ENCODE results near the gene PALD1. TPM values are rescaled to one million over a fixed set of nuclear protein-coding genes. Genes with fewer than 3 reads are reported as not detected.

Gene PALD1
- total and polyA plus RNA-seq, 2 of the 13 experiments (the other 11 are each of a cell fraction or from before 2014, with no cell fraction given): 0.07 to 0.09 TPM

DNA sequence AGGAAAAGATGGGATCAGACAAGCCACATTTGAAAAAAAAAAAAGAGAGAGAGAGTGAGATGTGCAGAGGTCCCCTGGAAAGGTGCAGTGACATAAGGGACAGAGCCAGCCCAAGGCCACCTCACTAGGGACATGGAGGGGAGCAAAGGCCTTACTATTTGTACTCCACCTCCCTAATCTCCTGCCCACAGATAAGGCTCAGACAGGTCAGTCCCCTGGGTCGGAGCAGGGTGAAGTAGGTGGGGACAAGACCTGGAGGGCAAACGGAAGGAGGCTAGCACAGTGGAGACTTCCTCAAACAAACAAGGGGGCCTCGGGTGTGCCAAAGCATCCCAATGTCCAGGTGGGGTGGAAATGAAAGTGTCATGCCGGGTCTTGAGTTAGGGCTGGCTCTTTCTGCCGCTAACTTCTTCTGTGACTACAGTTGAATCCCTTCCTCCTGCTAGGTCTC lies 117.0 kb downstream of the PALD1 start (continued):
- TF ChIP-seq, protein P1, sequence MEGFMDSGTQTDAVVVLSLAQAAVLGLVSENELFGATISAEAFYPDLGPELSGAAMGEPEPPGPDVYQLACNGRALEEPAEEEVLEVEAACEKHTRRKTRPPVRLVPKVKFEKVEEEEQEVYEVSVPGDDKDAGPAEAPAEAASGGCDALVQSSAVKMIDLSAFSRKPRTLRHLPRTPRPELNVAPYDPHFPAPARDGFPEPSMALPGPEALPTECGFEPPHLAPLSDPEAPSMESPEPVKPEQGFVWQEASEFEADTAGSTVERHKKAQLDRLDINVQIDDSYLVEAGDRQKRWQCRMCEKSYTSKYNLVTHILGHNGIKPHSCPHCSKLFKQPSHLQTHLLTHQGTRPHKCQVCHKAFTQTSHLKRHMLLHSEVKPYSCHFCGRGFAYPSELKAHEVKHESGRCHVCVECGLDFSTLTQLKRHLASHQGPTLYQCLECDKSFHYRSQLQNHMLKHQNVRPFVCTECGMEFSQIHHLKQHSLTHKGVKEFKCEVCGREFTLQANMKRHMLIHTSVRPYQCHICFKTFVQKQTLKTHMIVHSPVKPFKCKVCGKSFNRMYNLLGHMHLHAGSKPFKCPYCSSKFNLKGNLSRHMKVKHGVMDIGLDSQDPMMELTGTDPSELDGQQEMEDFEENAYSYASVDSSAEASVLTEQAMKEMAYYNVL (CRISPR knock-in tag; IDR thresholded peaks at IDR 0.05; ENCODE audit: borderline replicate concordance): 0 out of 2 replicates have a peak, but pooled peaks have one; percentile 21
- TF ChIP-seq ZNF556 (CRISPR knock-in tag; IDR thresholded peaks at IDR 0.05; ENCODE audit: borderline replicate concordance) (no peak), MTF1 (CRISPR knock-in tag; IDR thresholded peaks at IDR 0.05) (no peak), ISX (CRISPR knock-in tag; conservative IDR thresholded peaks at IDR 0.05) (no peak), ESRRA (CRISPR knock-in tag; IDR thresholded peaks at IDR 0.05; ENCODE audit: low read depth) (no peak), MAZ (IDR thresholded peaks at IDR 0.05; ENCODE audit: borderline replicate concordance, low read depth, low read length) (no peak), MAZ (CRISPR knock-in tag; IDR thresholded peaks at IDR 0.05; ENCODE audit: low read depth) (0 out of 2 replicates have a peak, but pooled peaks have one; percentile 19), ZNF550 (CRISPR knock-in tag; IDR thresholded peaks at IDR 0.05; ENCODE audit: borderline replicate concordance) (no peak), ZMYM3 (CRISPR knock-in tag; IDR thresholded peaks at IDR 0.05) (no peak), SATB2 (CRISPR knock-in tag; IDR thresholded peaks at IDR 0.05) (no peak), LCORL (IDR thresholded peaks at IDR 0.05) (no peak), LCORL (CRISPR knock-in tag; IDR thresholded peaks at IDR 0.05) (no peak), CAMTA2 (CRISPR knock-in tag; IDR thresholded peaks at IDR 0.05; ENCODE audit: borderline replicate concordance) (no peak)
- TF ChIP-seq, protein P2, sequence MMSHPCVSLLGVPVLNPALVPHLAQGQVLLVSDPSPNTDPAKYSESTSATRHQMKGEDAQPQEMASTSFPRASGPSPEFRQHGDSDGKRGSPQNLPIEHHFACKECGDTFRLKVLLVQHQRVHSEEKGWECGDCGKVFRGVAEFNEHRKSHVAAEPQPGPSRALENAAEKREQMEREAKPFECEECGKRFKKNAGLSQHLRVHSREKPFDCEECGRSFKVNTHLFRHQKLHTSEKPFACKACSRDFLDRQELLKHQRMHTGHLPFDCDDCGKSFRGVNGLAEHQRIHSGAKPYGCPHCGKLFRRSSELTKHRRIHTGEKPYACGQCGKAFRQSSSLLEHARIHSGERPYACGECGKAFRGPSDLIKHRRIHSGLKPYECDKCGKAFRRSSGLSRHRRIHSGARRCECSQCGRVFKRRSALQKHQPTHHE (CRISPR knock-in tag; IDR thresholded peaks at IDR 0.05; ENCODE audit: borderline replicate concordance): no peak
- TF ChIP-seq, protein P3, sequence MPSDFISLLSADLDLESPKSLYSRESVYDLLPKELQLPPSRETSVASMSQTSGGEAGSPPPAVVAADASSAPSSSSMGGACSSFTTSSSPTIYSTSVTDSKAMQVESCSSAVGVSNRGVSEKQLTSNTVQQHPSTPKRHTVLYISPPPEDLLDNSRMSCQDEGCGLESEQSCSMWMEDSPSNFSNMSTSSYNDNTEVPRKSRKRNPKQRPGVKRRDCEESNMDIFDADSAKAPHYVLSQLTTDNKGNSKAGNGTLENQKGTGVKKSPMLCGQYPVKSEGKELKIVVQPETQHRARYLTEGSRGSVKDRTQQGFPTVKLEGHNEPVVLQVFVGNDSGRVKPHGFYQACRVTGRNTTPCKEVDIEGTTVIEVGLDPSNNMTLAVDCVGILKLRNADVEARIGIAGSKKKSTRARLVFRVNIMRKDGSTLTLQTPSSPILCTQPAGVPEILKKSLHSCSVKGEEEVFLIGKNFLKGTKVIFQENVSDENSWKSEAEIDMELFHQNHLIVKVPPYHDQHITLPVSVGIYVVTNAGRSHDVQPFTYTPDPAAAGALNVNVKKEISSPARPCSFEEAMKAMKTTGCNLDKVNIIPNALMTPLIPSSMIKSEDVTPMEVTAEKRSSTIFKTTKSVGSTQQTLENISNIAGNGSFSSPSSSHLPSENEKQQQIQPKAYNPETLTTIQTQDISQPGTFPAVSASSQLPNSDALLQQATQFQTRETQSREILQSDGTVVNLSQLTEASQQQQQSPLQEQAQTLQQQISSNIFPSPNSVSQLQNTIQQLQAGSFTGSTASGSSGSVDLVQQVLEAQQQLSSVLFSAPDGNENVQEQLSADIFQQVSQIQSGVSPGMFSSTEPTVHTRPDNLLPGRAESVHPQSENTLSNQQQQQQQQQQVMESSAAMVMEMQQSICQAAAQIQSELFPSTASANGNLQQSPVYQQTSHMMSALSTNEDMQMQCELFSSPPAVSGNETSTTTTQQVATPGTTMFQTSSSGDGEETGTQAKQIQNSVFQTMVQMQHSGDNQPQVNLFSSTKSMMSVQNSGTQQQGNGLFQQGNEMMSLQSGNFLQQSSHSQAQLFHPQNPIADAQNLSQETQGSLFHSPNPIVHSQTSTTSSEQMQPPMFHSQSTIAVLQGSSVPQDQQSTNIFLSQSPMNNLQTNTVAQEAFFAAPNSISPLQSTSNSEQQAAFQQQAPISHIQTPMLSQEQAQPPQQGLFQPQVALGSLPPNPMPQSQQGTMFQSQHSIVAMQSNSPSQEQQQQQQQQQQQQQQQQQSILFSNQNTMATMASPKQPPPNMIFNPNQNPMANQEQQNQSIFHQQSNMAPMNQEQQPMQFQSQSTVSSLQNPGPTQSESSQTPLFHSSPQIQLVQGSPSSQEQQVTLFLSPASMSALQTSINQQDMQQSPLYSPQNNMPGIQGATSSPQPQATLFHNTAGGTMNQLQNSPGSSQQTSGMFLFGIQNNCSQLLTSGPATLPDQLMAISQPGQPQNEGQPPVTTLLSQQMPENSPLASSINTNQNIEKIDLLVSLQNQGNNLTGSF (CRISPR knock-in tag; IDR thresholded peaks at IDR 0.05): no peak
- TF ChIP-seq, protein P4, sequence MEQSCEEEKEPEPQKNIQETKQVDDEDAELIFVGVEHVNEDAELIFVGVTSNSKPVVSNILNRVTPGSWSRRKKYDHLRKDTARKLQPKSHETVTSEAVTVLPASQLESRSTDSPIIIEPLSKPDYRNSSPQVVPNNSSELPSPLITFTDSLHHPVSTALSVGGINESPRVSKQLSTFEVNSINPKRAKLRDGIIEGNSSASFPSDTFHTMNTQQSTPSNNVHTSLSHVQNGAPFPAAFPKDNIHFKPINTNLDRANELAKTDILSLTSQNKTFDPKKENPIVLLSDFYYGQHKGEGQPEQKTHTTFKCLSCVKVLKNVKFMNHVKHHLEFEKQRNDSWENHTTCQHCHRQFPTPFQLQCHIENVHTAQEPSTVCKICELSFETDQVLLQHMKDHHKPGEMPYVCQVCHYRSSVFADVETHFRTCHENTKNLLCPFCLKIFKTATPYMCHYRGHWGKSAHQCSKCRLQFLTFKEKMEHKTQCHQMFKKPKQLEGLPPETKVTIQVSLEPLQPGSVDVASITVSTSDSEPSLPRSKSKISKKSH (CRISPR knock-in tag; IDR thresholded peaks at IDR 0.05; ENCODE audit: borderline replicate concordance): no peak
- TF ChIP-seq, protein P5, sequence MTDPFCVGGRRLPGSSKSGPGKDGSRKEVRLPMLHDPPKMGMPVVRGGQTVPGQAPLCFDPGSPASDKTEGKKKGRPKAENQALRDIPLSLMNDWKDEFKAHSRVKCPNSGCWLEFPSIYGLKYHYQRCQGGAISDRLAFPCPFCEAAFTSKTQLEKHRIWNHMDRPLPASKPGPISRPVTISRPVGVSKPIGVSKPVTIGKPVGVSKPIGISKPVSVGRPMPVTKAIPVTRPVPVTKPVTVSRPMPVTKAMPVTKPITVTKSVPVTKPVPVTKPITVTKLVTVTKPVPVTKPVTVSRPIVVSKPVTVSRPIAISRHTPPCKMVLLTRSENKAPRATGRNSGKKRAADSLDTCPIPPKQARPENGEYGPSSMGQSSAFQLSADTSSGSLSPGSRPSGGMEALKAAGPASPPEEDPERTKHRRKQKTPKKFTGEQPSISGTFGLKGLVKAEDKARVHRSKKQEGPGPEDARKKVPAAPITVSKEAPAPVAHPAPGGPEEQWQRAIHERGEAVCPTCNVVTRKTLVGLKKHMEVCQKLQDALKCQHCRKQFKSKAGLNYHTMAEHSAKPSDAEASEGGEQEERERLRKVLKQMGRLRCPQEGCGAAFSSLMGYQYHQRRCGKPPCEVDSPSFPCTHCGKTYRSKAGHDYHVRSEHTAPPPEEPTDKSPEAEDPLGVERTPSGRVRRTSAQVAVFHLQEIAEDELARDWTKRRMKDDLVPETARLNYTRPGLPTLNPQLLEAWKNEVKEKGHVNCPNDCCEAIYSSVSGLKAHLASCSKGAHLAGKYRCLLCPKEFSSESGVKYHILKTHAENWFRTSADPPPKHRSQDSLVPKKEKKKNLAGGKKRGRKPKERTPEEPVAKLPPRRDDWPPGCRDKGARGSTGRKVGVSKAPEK (CRISPR knock-in tag; IDR thresholded peaks at IDR 0.05; ENCODE audit: borderline replicate concordance): no peak

Data from HepG2 (cell line).